MM.1S (cell line): ENCODE results near the gene GSN.

Experiments
- CTCF ChIP-seq: fragments of 300-600 bp; sonication (generic); IDR thresholded peaks from 2 replicates; pipeline ENCODE4 v1.5.1; 2016; ENCODE audit warnings: antibody characterized with exemption, low read length, mixed read lengths
- EZH2 ChIP-seq: fragments of 300-600 bp; sonication (generic); optimal IDR thresholded peaks from 2 replicates; pipeline ENCODE3; 2017; ENCODE audit warnings: low read depth, mild to moderate bottlenecking, antibody characterized with exemption, low read length, mixed read lengths
- EZH2phosphoT487 ChIP-seq: fragments of 300-600 bp; sonication (generic); IDR thresholded peaks from 2 replicates; pipeline ENCODE4 v1.6.1; 2018; ENCODE audit warnings: antibody characterized with exemption, low read length

- TF ChIP-seq CTCF: no peak
- no peak for TF ChIP-seq EZH2
- TF ChIP-seq EZH2phosphoT487: no peak
These were observed 5.3 kb downstream of the GSN start for GRCh38 chr9:121273064-121273775.
